Body of pancreas (tissue), 4 donors: ENCODE results near the gene C2CD4D.

Source experiments
- CTCF ChIP-seq, 7 experiments: fragments of 450-650 bp in 4 of 7; fragments of 200-600 bp in 3 of 7; sonication (generic) in 3 of 7; IDR thresholded peaks; one replicate each; pipeline ENCODE4 v1.5.1; 2016 to 2019; ENCODE audit warnings: antibody characterized with exemption in 7 of 7
- POLR2A ChIP-seq, 3 donors: fragments of 450-650 bp; IDR thresholded peaks; one replicate each; pipeline ENCODE4 v1.6.1; 2016; ENCODE audit warnings: antibody characterized with exemption in 3 of 3, mild to moderate bottlenecking in 2 of 3

GRCh38 chr1:151823175-151823574, 16.4 kb downstream of the C2CD4D start:
- TF ChIP-seq POLR2A (IDR thresholded peaks at IDR 0.05) (no peak), CTCF (IDR thresholded peaks at IDR 0.05) (no peak)
